GM19452 (cell line): ENCODE data around the gene GNLY.
A peak's percentile ranks its signal among the peaks of the same experiment; 100 is the strongest.
"Not testable (repeated sequence)": the region's sequence is repeated elsewhere in the genome, so short reads cannot be mapped to it uniquely, and the experiment has no call there.

Experiments used
- ATAC-seq: cut with Tn5 transposase; IDR thresholded peaks from one replicate; pipeline ENCODE4 v1.9.1; 2021; ENCODE audit not compliant: unreplicated experiment

GNLY gene

GRCh38 chr2:85663594-85664565, 30.3 kb upstream of the GNLY start:
- ATAC-seq = no peak

- no peak for ATAC-seq
These were observed 28.8 kb upstream of the GNLY start for GRCh38 chr2:85665264-85665937.

- ATAC-seq = no peak
These were observed 28.1 kb upstream of the GNLY start for GRCh38 chr2:85666016-85666415.

GRCh38 chr2:85666435-85667316, 27.5 kb upstream of the GNLY start:
- no peak for ATAC-seq

- ATAC-seq = no peak
These were observed 26.6 kb upstream of the GNLY start for GRCh38 chr2:85667561-85668008.

GRCh38 chr2:85668009-85668856, 25.9 kb upstream of the GNLY start, which contains the start of gene SFTPB:
Gene SFTPB (minus strand): TSS chr2:85668199. CDS start chr2:85668183, 16 bp downstream.
- ATAC-seq = no peak

- ATAC-seq = no peak
These were observed 25.4 kb upstream of the GNLY start for GRCh38 chr2:85668857-85669142.

GRCh38 chr2:85669549-85669948, 24.6 kb upstream of the GNLY start:
- peak; percentile 78 for ATAC-seq

GRCh38 chr2:85670416-85670815, 23.7 kb upstream of the GNLY start:
- not testable (repeated sequence) for ATAC-seq

GRCh38 chr2:85672456-85672855, 21.7 kb upstream of the GNLY start:
- ATAC-seq = no peak

GRCh38 chr2:85673716-85674375, 20.3 kb upstream of the GNLY start:
- ATAC-seq = no peak

- ATAC-seq = no peak
These were observed 19.7 kb upstream of the GNLY start for GRCh38 chr2:85674417-85674816.

- ATAC-seq = no peak
These were observed 18.7 kb upstream of the GNLY start for GRCh38 chr2:85675427-85675826.

GRCh38 chr2:85675866-85676548, 18.2 kb upstream of the GNLY start:
- ATAC-seq = no peak

- no peak for ATAC-seq
These were observed 15.8 kb upstream of the GNLY start for GRCh38 chr2:85678377-85678776.

GRCh38 chr2:85678794-85679672, 15.1 kb upstream of the GNLY start:
- no peak for ATAC-seq

- no peak for ATAC-seq
These were observed 13.3 kb upstream of the GNLY start for GRCh38 chr2:85680707-85681371.

- ATAC-seq = no peak
These were observed 12.8 kb upstream of the GNLY start for GRCh38 chr2:85681372-85681763.
